ENCODE measurements around the gene CORO2B. TPM values are rescaled to one million over a fixed set of nuclear protein-coding genes. Genes with fewer than 3 reads are reported as not detected.
"Not testable (repeated sequence)": the region's sequence is repeated elsewhere in the genome, so short reads cannot be mapped to it uniquely, and the experiment has no call there.

Gene CORO2B
- total and polyA plus RNA-seq, 5 donors = 5.8 to 13.7 (median 11.1) TPM

- WGBS = 91% methylated on average over 1 of the region's 1 CpG
- H3K27ac ChIP-seq (ENCODE audit: low read length); intact Hi-C loops (cut with DNase I); H3K4me3 ChIP-seq (ENCODE audit: low read length); H3K9me3 ChIP-seq (ENCODE audit: control insufficient read depth, low read length); ATAC-seq; H3K27me3 ChIP-seq (ENCODE audit: control insufficient read depth, insufficient read depth); DNase-seq; H3K4me1 ChIP-seq (ENCODE audit: control insufficient read depth, insufficient read depth, low read length): not testable (repeated sequence)
Measured at GRCh38 chr15:68759982-68760579, 181.3 kb downstream of the CORO2B start.

DNA sequence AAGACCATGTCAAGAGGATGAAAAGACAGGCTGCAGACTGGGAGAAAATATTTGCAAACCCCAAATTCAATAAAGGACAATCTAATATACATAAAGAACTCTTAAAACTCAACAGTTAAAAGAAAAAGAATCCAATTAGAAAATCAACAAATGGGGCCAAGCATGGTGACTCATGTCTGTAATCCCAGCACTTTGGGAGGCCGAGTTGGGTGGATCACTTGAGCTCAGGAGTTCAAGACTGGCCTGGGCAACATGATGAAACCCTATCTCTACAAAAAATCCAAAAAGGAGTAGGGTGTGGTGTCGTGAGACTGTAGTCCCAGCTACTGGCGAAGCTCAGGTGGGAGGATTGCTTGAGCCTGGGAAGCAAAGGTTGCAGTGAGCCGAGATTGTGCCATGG is 184.3 kb downstream of the CORO2B start:
- Histone ChIP-seq H3K4me1 (ENCODE audit: control insufficient read depth, insufficient read depth, low read length) (no peaks in the 10 kb centered on the region), H3K27ac (ENCODE audit: low read length) (no peak overlapping the region), H3K4me3 (ENCODE audit: low read length) (no peak overlapping the region), H3K27me3 (ENCODE audit: control insufficient read depth, insufficient read depth) (no peaks in the 10 kb centered on the region), H3K9me3 (ENCODE audit: control insufficient read depth, low read length) (no peaks in the 10 kb centered on the region)
- no peak for ATAC-seq
- DNase-seq = no peak
- WGBS = 86% methylated on average over 4 of the region's 4 CpGs
- intact Hi-C loops (cut with DNase I) = no loop called here

DNA sequence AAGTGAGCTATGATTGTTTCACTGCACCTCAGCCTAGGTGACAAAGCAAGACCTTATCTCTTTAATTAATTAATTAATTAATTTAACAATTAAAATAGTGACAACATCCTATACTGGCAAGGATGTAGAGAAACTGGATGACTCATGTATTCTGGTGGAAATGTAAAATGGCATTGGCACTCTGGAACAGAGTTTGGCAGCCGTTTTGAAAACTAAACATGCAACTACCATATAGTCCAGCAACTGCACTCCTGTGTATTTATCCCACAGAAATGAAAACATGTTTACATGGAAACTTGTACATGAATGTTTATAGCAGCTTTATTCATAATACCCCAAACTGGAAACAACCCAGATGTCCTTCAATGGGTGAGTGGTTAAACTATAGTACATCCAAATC is 185.3 kb downstream of the CORO2B start:
- ATAC-seq (peak in 1 of 2 donors; percentile 26), DNase-seq (no peak)
- intact Hi-C loops (cut with DNase I) = no loop called here
- Histone ChIP-seq H3K9me3 (ENCODE audit: control insufficient read depth, low read length) (no peaks in the 10 kb centered on the region), H3K27me3 (ENCODE audit: control insufficient read depth, insufficient read depth) (no peaks in the 10 kb centered on the region), H3K4me1 (ENCODE audit: control insufficient read depth, insufficient read depth, low read length) (no peaks in the 10 kb centered on the region), H3K4me3 (ENCODE audit: low read length) (no peak overlapping the region), H3K27ac (ENCODE audit: low read length) (no peak overlapping the region)
- 62% methylated on average over 1 of the region's 1 CpG for WGBS

DNA sequence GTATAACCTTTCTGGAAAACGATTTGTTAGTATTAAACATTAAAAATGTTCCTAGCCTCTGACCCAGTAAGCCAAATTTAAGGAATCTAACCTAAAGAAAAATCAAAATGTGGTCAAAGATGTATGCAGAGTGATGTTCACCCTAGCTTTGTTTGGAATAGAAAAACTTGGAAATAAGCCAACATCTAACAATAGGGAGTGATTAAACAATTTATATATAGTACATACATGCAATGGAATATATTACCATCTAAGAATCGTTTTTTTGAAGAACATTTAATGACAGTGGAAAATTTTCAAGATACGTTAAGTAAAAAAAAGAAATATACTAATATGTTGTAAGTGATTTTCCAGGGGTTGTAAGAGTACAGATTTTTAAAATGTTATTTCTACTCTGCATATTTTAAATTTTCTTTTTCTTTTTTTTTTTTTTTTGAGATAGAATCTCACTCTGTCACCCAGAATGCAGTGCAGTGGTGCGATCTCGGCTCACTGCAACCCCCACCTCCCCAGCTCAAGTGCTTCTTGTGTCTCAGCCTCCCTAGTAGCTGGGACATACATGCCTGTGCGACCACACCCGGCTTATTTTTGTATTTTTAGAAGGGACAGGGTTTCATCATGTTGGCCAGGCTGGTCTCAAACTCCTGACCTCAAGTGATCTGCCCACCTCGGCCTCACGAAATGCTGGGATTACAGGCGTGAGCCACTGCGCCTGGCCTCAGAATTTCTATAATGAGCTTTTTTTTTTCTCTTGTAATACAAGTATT is 187.0 kb downstream of the CORO2B start:
- DNase-seq = no peak
- no peak for ATAC-seq
- intact Hi-C loops (cut with DNase I) = no loop called here

DNA sequence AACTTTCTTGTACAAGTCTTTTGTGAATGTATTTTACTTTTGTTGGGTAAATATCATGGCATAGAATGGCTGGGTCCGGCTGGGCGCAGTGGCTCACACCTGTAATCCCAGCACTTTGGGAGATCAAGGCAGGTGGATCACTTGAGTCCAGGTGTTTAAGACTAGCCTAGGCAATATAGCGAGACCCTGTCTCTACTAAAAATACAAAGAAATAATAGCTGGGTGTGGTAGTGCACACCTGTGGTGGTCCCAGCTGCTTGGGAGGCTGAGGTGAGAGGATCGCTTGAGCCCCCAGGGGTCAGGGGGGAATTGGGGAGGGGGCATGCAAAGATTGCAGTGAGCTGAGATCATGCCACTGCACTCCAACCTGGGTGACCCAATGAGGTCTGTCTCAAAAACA is 189.0 kb downstream of the CORO2B start:
- WGBS = 71% methylated on average over 4 of the region's 4 CpGs
- ATAC-seq (no peak), DNase-seq (no peak)
- Histone ChIP-seq H3K27me3 (ENCODE audit: control insufficient read depth, insufficient read depth) (no peaks in the 10 kb centered on the region), H3K4me3 (ENCODE audit: low read length) (no peak overlapping the region), H3K9me3 (ENCODE audit: control insufficient read depth, low read length) (no peaks in the 10 kb centered on the region), H3K27ac (ENCODE audit: low read length) (no peak overlapping the region), H3K4me1 (ENCODE audit: control insufficient read depth, insufficient read depth, low read length) (no peaks in the 10 kb centered on the region)
- intact Hi-C loops (cut with DNase I) = no loop called here

More for the DNA sequence above, 187.0 kb downstream of the CORO2B start:
- 70% methylated on average over 11 of the region's 11 CpGs for WGBS
- Histone ChIP-seq H3K4me1 (ENCODE audit: control insufficient read depth, insufficient read depth, low read length) (no peaks in the 10 kb centered on the region), H3K27me3 (ENCODE audit: control insufficient read depth, insufficient read depth) (no peaks in the 10 kb centered on the region), H3K27ac (ENCODE audit: low read length) (no peak overlapping the region), H3K9me3 (ENCODE audit: control insufficient read depth, low read length) (no peaks in the 10 kb centered on the region), H3K4me3 (ENCODE audit: low read length) (no peak overlapping the region)

GRCh38 chr15:68768321-68768720 is 189.5 kb downstream of the CORO2B start:
- H3K27ac ChIP-seq (ENCODE audit: low read length) = no peak overlapping the region
- no peak for DNase-seq
- WGBS = 25% methylated on average over 2 of the region's 2 CpGs
- no peaks in the 10 kb centered on the region for H3K9me3 ChIP-seq (ENCODE audit: control insufficient read depth, low read length)
- intact Hi-C loops (cut with DNase I) = no loop called here
- no peaks in the 10 kb centered on the region for H3K27me3 ChIP-seq (ENCODE audit: control insufficient read depth, insufficient read depth)
- no peaks in the 10 kb centered on the region for H3K4me1 ChIP-seq (ENCODE audit: control insufficient read depth, insufficient read depth, low read length)
- no peak for ATAC-seq
- H3K4me3 ChIP-seq (ENCODE audit: low read length) = no peak overlapping the region

- Histone ChIP-seq H3K4me1 (ENCODE audit: control insufficient read depth, insufficient read depth, low read length) (peaks cover under 1% of the 10 kb centered on the region), H3K9me3 (ENCODE audit: control insufficient read depth, low read length) (no peaks in the 10 kb centered on the region), H3K4me3 (ENCODE audit: low read length) (no peak overlapping the region), H3K27me3 (ENCODE audit: control insufficient read depth, insufficient read depth) (no peaks in the 10 kb centered on the region), H3K27ac (ENCODE audit: low read length) (no peak overlapping the region)
- intact Hi-C loops (cut with DNase I) = no loop called here
- DNase-seq = no peak
- WGBS = 95% methylated on average over 2 of the region's 2 CpGs
- no peak for ATAC-seq
Measured at GRCh38 chr15:68769702-68770101, 190.9 kb downstream of the CORO2B start.

GRCh38 chr15:68770216-68770615 is 191.4 kb downstream of the CORO2B start:
- intact Hi-C loops (cut with DNase I) = no loop called here
- ATAC-seq = no peak
- Histone ChIP-seq H3K27ac (ENCODE audit: low read length) (no peak overlapping the region), H3K4me1 (ENCODE audit: control insufficient read depth, insufficient read depth, low read length) (peaks cover 3% of the 10 kb centered on the region), H3K9me3 (ENCODE audit: control insufficient read depth, low read length) (no peaks in the 10 kb centered on the region), H3K27me3 (ENCODE audit: control insufficient read depth, insufficient read depth) (no peaks in the 10 kb centered on the region), H3K4me3 (ENCODE audit: low read length) (no peak overlapping the region)
- DNase-seq = no peak

- Histone ChIP-seq H3K4me1 (ENCODE audit: control insufficient read depth, insufficient read depth, low read length) (peaks cover 20% of the 10 kb centered on the region), H3K27ac (ENCODE audit: low read length) (no peak overlapping the region), H3K9me3 (ENCODE audit: control insufficient read depth, low read length) (no peaks in the 10 kb centered on the region), H3K4me3 (ENCODE audit: low read length) (no peak overlapping the region), H3K27me3 (ENCODE audit: control insufficient read depth, insufficient read depth) (no peaks in the 10 kb centered on the region)
- WGBS = 85% methylated on average over 2 of the region's 2 CpGs
- no peak for ATAC-seq
- intact Hi-C loops (cut with DNase I) = no loop called here
- DNase-seq = no peak
Measured at GRCh38 chr15:68773036-68773435, 194.2 kb downstream of the CORO2B start.

- intact Hi-C loops (cut with DNase I) = no loop called here
- 92% methylated on average over 4 of the region's 4 CpGs for WGBS
- Histone ChIP-seq H3K4me1 (ENCODE audit: control insufficient read depth, insufficient read depth, low read length) (peaks cover 20% of the 10 kb centered on the region), H3K27ac (ENCODE audit: low read length) (no peak overlapping the region), H3K27me3 (ENCODE audit: control insufficient read depth, insufficient read depth) (no peaks in the 10 kb centered on the region), H3K4me3 (ENCODE audit: low read length) (no peak overlapping the region), H3K9me3 (ENCODE audit: control insufficient read depth, low read length) (no peaks in the 10 kb centered on the region)
- ATAC-seq (peak; percentile 46 to 47), DNase-seq (peak in 2 of 3 donors; percentile 39 to 64)
Measured at GRCh38 chr15:68774120-68774519, 195.3 kb downstream of the CORO2B start.

- 81% methylated on average over 3 of the region's 3 CpGs for WGBS
- intact Hi-C loops (cut with DNase I) = no loop called here
- ATAC-seq (peak; percentile 33 to 44), DNase-seq (peak; percentile 70 to 88 (median 76))
- Histone ChIP-seq H3K4me3 (ENCODE audit: low read length) (no peak overlapping the region), H3K9me3 (ENCODE audit: control insufficient read depth, low read length) (no peaks in the 10 kb centered on the region), H3K4me1 (ENCODE audit: control insufficient read depth, insufficient read depth, low read length) (peaks cover 20% of the 10 kb centered on the region), H3K27ac (ENCODE audit: low read length) (peak overlapping the region; percentile 74), H3K27me3 (ENCODE audit: control insufficient read depth, insufficient read depth) (no peaks in the 10 kb centered on the region)
Measured at GRCh38 chr15:68774521-68775235, 195.9 kb downstream of the CORO2B start.

All from right cardiac atrium (tissue), 5 donors.